SK-MEL-5 (cell line): ENCODE data around the gene OR6B2. TPM values are rescaled to one million over a fixed set of nuclear protein-coding genes. Genes with fewer than 3 reads are reported as not detected.
"Not testable (repeated sequence)": the region's sequence is repeated elsewhere in the genome, so short reads cannot be mapped to it uniquely, and the experiment has no call there.

ENCODE experiments used
- DNase-seq: peaks from one replicate; pipeline ENCODE4 v3.0.0-alpha.2; 2016; ENCODE audit warnings: low read depth, low spot score
- in situ Hi-C: cut with HindIII; loops from 2 replicates; pipeline ENCODE4 v1.10.0; 2016; ENCODE audit warnings: low sequenced_read_pairs, high pct_unique_total_duplicates, low pct_unique_long_range_greater_than_20kb
- total RNA-seq: library from RNA; depleted of rRNA; stranded (reverse); fragments of >200 nt; shearing (Covaris generic); gene quantifications from 2 replicates; pipeline ENCODE4 v1.2.3, GENCODE V29; 2014

OR6B2 gene
- total RNA-seq, 1 experiment from 2014 or later = not detected

GRCh38 chr2:240045098-240045497 is 14.9 kb upstream of the OR6B2 start:
- no peak for DNase-seq
- in situ Hi-C loops = no loop called here

- DNase-seq, in situ Hi-C loops: not testable (repeated sequence)
Measured at GRCh38 chr2:240044096-240044495, 13.9 kb upstream of the OR6B2 start.

GRCh38 chr2:240043279-240043989 is 13.2 kb upstream of the OR6B2 start:
- in situ Hi-C loops = no loop called here
- no peak for DNase-seq

- no peak for DNase-seq
Measured at GRCh38 chr2:240042740-240043139, 12.5 kb upstream of the OR6B2 start.

GRCh38 chr2:240041363-240041762 is 11.1 kb upstream of the OR6B2 start:
- no peak for DNase-seq
- in situ Hi-C loops = no loop called here

More at GRCh38 chr2:240042740-240043139, 12.5 kb upstream of the OR6B2 start:
- in situ Hi-C loops = no loop called here

GRCh38 chr2:240037358-240037757 is 7.1 kb upstream of the OR6B2 start:
- in situ Hi-C loops = no loop called here
- DNase-seq = no peak

GRCh38 chr2:240033330-240033678 is 3.1 kb upstream of the OR6B2 start:
- DNase-seq = no peak
- in situ Hi-C loops = no loop called here

- in situ Hi-C loops = no loop called here
- DNase-seq = no peak
Measured at GRCh38 chr2:240032406-240033329, 2.4 kb upstream of the OR6B2 start.

- in situ Hi-C loops = no loop called here
- DNase-seq = peak; percentile 17
Measured at GRCh38 chr2:240024766-240025165, 5.5 kb downstream of the OR6B2 start.

GRCh38 chr2:240023792-240024191 is 6.4 kb downstream of the OR6B2 start:
- in situ Hi-C loops = no loop called here
- peak; percentile 33 for DNase-seq

- DNase-seq = peak; percentile 72
- in situ Hi-C loops = no loop called here
Measured at GRCh38 chr2:240021488-240022104, 8.6 kb downstream of the OR6B2 start.

- in situ Hi-C loops = no loop called here
Measured at GRCh38 chr2:240018071-240018750, 12.0 kb downstream of the OR6B2 start.

GRCh38 chr2:240014327-240014726 is 15.9 kb downstream of the OR6B2 start:
- no peak for DNase-seq
- in situ Hi-C loops = no loop called here

More at GRCh38 chr2:240018071-240018750, 12.0 kb downstream of the OR6B2 start:
- DNase-seq = no peak

- in situ Hi-C loops = no loop called here
- DNase-seq = peak; percentile 51
Measured at GRCh38 chr2:240013343-240013742, 16.9 kb downstream of the OR6B2 start.

GRCh38 chr2:240002983-240003382 is 27.2 kb downstream of the OR6B2 start:
- in situ Hi-C loops = no loop called here
- no peak for DNase-seq

- in situ Hi-C loops = no loop called here
- no peak for DNase-seq
Measured at GRCh38 chr2:240000671-240001070, 29.6 kb downstream of the OR6B2 start.

- in situ Hi-C loops = no loop called here
- DNase-seq = no peak
Measured at GRCh38 chr2:239997686-239998409, 32.4 kb downstream of the OR6B2 start.
